ENCODE data around the gene SCARF2. TPM values are rescaled to one million over a fixed set of nuclear protein-coding genes. Genes with fewer than 3 reads are reported as not detected.
"Not testable (repeated sequence)": the region's sequence is repeated elsewhere in the genome, so short reads cannot be mapped to it uniquely, and the experiment has no call there.

SCARF2 gene
- polyA plus RNA-seq, 1 donor: 14.9 TPM

- DNase-seq: no peak
These were observed 10.3 kb downstream of the SCARF2 start for GRCh38 chr22:20427104-20427944.

- no peak for DNase-seq
These were observed 11.4 kb downstream of the SCARF2 start for GRCh38 chr22:20426259-20426615.

GRCh38 chr22:20425566-20426258 is 11.9 kb downstream of the SCARF2 start:
- no peak for DNase-seq

- no peak for DNase-seq
These were observed 12.6 kb downstream of the SCARF2 start for GRCh38 chr22:20424932-20425565.

- DNase-seq: no peak
These were observed 13.1 kb downstream of the SCARF2 start for GRCh38 chr22:20424568-20424931.

- DNase-seq: no peak
These were observed 13.6 kb downstream of the SCARF2 start for GRCh38 chr22:20423906-20424551.

GRCh38 chr22:20423008-20423905 is 14.4 kb downstream of the SCARF2 start:
- DNase-seq: peak; percentile 57

- peak; percentile 78 for DNase-seq
These were observed 15.2 kb downstream of the SCARF2 start for GRCh38 chr22:20422271-20423007.

- DNase-seq: no peak
These were observed 16.1 kb downstream of the SCARF2 start for GRCh38 chr22:20421507-20421874.

GRCh38 chr22:20420157-20420842 is 17.3 kb downstream of the SCARF2 start:
- DNase-seq: no peak

- DNase-seq: no peak
These were observed 18.0 kb downstream of the SCARF2 start for GRCh38 chr22:20419664-20419951.

- peak; percentile 87 for DNase-seq
These were observed 19.3 kb downstream of the SCARF2 start for GRCh38 chr22:20418211-20418788.

- not testable (repeated sequence) for DNase-seq
These were observed 21.9 kb downstream of the SCARF2 start for GRCh38 chr22:20415699-20416098.

GRCh38 chr22:20415241-20415640 is 22.4 kb downstream of the SCARF2 start:
- DNase-seq: not testable (repeated sequence)

- DNase-seq: no peak
These were observed 23.2 kb downstream of the SCARF2 start for GRCh38 chr22:20414450-20414849.

GRCh38 chr22:20414059-20414440 is 23.6 kb downstream of the SCARF2 start:
- no peak for DNase-seq

- no peak for DNase-seq
These were observed 24.2 kb downstream of the SCARF2 start for GRCh38 chr22:20413217-20414058.

- DNase-seq: no peak
These were observed 25.0 kb downstream of the SCARF2 start for GRCh38 chr22:20412474-20413216.

- not testable (repeated sequence) for DNase-seq
These were observed 28.2 kb downstream of the SCARF2 start for GRCh38 chr22:20409385-20409784.
